ENCODE results near the gene MICU1.
"Not testable (repeated sequence)": the region's sequence is repeated elsewhere in the genome, so short reads cannot be mapped to it uniquely, and the experiment has no call there.

Gene MICU1

GRCh38 chr10:72561745-72562166, 64.1 kb downstream of the MICU1 start:
- DNase-seq (ENCODE audit: low read depth in 2 of 2), result no peak

DNA sequence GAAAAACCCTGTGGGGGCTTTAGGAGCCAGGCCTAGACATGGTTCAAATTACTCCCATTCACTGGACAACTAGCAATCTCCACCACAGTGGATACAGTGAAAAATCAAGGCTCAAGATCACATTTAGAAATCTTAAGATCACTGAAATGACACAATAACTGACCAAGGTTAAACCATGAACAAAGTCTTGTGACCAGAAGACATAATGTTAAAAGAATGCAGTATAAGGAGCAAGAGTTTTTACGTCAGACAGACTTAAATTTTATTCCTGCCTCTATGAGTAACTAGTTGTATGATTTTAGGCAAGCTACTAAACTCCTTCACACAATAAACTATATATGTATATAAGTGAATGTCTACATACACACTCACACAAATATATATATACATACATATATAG, 68.5 kb downstream of the MICU1 start:
- no peak for DNase-seq (ENCODE audit: low read depth in 2 of 2)

GRCh38 chr10:72552857-72553256, 73.0 kb downstream of the MICU1 start:
- no peak for DNase-seq (ENCODE audit: low read depth in 2 of 2)

GRCh38 chr10:72550239-72550638, 75.6 kb downstream of the MICU1 start:
- no peak for DNase-seq (ENCODE audit: low read depth in 2 of 2)

GRCh38 chr10:72545546-72545945, 80.3 kb downstream of the MICU1 start:
- DNase-seq (ENCODE audit: low read depth in 2 of 2), result no peak

GRCh38 chr10:72543855-72544254, 82.0 kb downstream of the MICU1 start:
- not testable (repeated sequence) for DNase-seq (ENCODE audit: low read depth in 2 of 2)

GRCh38 chr10:72542396-72542815, 83.5 kb downstream of the MICU1 start:
- no peak for DNase-seq (ENCODE audit: low read depth in 2 of 2)

- DNase-seq (ENCODE audit: low read depth in 2 of 2), result no peak
Measured at GRCh38 chr10:72541337-72541736, 84.5 kb downstream of the MICU1 start.

DNA sequence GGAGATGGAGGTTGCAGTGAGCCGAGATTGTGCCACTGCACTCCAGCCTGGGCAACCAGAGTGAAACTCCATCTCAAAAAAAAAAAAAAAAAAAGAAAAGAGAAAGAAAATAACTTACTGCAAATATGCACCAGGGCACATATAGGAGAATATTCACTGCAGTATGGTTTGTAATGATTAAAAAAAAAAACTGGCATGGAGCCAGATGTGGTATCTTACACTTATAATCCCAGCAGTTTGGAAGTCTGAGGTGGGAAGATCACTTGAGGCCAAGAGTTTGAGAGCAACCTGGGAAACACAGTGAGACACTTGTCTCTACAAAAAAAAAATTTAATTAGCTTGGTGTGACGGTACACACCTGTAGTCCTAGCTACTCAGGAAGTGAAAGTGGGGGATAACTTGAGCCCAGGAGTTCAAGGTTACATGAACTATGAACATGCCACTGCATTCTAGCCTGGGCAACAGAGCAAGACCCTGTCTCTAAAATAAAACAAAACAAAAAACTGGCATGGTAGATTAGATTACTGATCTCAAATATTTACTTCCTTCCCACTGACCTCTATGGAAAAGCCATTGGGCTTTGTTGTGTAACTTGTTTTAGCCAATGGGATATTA, 85.6 kb downstream of the MICU1 start:
- no peak for DNase-seq (ENCODE audit: low read depth in 2 of 2)

- no peak for DNase-seq (ENCODE audit: low read depth in 2 of 2)
Measured at GRCh38 chr10:72539137-72539536, 86.7 kb downstream of the MICU1 start.

DNA sequence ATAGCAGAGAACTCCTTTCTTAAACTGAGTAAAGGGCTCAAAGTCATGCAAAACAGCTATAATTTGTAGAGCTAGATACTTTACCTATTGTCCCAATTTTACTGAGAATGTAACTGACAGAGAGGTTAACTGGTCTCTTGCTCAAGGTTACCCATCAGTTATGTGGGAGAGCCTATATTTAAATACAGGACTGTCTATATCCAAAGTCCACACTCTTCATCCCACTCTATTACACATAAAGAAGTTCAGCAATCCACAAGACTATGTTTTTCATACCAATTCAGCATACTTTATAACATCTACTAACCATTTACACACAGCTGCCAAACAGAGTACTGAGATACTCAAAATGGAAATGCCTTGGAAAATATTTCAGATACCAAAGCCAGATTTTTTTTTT, 100.2 kb downstream of the MICU1 start:
- no peak for DNase-seq (ENCODE audit: low read depth in 2 of 2)

DNA sequence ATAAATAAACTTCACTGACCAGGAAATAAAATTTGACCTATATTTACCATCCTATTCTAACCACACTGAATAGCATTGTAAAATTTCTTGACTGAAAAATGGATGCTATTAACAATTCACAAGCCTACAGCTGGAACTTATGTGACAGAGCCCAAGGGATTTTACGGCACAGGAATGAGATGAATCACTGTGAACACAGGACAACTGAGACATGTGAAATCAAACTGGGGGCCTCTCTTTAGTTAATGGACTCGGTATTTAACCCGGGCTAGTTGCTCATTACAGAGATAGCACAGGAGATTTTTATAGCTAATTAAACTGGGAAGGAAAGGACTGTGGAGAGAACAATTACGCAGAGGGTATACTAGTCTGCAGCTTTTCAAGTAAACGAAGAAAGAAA, 100.6 kb downstream of the MICU1 start:
- no peak for DNase-seq (ENCODE audit: low read depth in 2 of 2)

DNA sequence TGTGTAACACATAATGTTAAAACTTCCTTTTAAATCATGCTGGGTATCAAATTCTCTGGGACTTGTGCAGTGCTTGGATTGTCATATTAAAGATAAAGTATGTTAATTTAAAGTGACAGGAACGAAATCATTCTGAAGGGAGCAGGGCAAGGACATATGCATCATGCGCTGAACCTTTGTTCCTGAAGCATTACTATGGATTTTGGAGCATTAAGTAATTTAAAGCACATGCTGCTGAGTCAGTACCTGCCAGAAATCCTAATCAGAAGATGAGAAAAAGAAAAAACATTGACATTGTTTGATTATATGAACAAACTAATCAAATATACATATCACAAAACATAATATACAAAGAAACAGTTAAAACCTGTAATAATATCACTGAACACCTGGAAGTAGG, 101.4 kb downstream of the MICU1 start:
- DNase-seq (ENCODE audit: low read depth in 2 of 2), result no peak

- DNase-seq (ENCODE audit: low read depth in 2 of 2), result no peak
Measured at GRCh38 chr10:72523932-72524396, 101.9 kb downstream of the MICU1 start.

- DNase-seq (ENCODE audit: low read depth in 2 of 2), result no peak
Measured at GRCh38 chr10:72523062-72523461, 102.8 kb downstream of the MICU1 start.

- DNase-seq (ENCODE audit: low read depth in 2 of 2), result no peak
Measured at GRCh38 chr10:72517244-72517643, 108.6 kb downstream of the MICU1 start.

- no peak for DNase-seq (ENCODE audit: low read depth in 2 of 2)
Measured at GRCh38 chr10:72515455-72515854, 110.4 kb downstream of the MICU1 start.

DNA sequence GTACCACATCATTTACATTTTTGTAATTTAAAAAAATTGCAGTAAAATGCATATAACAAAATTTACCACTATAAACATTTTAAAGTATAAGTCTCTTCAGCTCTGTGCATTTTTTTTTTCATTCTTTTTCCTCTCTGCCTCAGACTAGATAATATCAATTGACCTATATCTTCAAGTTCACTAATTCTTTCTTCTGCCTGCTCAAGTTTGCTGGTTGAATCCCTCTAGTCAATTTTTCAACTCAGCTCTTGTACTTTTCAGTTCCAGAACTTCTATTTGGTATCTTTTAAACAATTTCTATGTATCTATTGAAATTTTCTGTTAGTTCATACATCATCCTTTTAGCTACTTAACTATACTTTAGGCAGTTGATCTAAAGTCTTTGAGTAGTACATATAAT, 112.0 kb downstream of the MICU1 start:
- no peak for DNase-seq (ENCODE audit: low read depth in 2 of 2)

DNA sequence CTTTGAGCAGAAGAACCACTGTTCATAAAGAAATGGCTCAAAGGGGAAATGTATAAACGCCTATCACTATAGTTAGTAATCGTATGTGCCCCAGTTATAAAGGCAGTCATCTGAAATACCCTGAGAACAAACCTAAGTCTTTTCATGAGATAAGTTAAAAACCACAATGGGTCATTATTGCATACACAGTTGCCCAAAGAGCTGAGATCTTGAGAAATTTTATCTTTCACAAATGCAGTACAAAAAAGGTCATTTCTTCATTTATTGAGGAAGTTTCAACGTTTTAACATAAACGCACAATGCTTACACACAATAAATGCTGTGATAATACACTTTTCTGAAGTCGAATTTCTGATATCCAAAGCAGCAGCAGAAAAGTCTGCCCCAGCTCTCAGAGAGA, 114.4 kb downstream of the MICU1 start:
- no peak for DNase-seq (ENCODE audit: low read depth in 2 of 2)

- DNase-seq (ENCODE audit: low read depth in 2 of 2), result no peak
Measured at GRCh38 chr10:72509941-72510340, 115.9 kb downstream of the MICU1 start.

DNA sequence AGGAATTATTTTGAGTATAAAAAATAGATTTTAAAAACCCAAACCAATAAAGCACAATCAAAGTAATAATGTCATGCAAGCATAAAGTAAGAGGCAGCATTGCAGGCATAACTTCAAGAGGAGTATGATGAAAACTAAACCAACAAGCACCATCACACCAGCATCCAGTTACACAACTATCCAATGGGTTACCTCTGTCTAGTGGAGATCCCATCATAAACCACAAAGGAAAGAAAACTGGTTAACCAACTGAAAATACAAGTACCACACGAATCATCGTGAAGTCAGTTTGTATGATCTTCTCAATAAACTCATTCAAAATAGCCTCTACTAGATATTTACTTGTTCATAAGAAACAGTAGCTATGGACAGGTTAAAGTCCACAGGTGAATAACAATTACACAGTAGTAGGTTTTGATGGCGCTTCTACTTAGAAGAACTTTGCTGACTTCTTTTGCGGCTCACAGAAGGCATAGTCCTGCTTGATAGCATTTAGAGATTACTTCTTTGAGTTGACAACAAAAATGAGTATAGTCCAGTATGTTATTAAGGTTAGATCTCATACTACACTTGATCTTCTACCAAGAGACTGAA, 116.6 kb downstream of the MICU1 start:
- DNase-seq (ENCODE audit: low read depth in 2 of 2), result no peak

DNA sequence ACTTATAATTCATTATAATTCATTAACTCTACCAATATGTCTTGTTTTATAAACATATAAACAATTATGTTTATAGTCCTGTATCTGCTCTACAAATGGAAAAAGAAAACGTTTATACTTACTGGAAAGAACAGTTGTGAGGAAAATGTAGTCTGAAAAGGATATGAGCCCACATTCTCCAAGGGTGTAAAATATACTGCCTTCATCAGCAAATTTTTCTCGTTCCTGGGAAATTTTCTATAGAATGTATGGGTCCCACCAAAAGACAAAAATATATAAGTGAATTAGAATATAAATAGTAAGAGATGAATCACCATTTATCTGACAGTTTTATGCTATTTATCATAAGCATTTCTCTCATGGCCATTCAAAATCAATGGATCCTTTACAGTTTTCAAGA, 117.8 kb downstream of the MICU1 start:
- no peak for DNase-seq (ENCODE audit: low read depth in 2 of 2)

DNA sequence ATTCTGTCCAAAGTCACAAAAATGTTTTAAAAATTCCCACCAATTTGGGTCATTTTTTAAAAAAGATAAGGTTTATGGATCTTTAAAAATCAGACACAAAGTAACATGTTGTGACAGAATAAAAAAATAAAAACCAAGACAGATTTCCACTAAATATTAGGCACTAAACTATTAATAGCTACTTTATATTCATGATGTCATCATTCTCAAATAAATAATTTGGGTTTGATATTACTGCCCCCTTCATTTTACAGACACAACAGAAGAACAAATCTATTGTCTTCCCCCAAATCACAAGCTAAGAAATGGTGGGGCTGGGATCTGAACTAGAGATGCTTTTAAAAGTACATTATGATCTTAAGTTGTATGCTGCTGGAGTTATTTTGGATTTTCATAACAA, 119.4 kb downstream of the MICU1 start:
- DNase-seq (ENCODE audit: low read depth in 2 of 2), result no peak

DNA sequence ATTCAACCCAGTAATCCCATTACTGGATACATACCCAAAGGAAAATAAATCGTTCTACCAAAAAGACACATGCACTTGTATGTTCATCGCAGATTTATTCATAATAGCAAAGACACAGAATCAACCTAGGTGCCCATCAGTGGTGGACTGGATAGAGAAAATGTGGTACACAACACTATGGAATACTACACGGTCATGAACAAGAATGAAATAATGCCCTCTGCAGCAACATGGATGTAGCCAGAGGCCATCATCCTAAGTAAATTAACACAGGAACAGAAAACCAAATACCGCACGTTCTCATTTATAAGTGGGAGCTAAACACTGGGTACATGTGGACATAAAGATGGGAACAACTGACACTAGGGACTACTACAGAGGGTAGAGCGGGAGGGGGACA, 120.4 kb downstream of the MICU1 start:
- no peak for DNase-seq (ENCODE audit: low read depth in 2 of 2)

Measured in activated CD8-positive, alpha-beta memory T cell treated with anti-CD3 and anti-CD28 coated beads for 4 hours (primary cell).